ENCODE measurements around the gene CDHR3. TPM values are rescaled to one million over a fixed set of nuclear protein-coding genes. Genes with fewer than 3 reads are reported as not detected.

CDHR3 gene
- total RNA-seq, 4 donors from 2014 or later = 6.6 to 11.6 (median 8.9) TPM

DNA sequence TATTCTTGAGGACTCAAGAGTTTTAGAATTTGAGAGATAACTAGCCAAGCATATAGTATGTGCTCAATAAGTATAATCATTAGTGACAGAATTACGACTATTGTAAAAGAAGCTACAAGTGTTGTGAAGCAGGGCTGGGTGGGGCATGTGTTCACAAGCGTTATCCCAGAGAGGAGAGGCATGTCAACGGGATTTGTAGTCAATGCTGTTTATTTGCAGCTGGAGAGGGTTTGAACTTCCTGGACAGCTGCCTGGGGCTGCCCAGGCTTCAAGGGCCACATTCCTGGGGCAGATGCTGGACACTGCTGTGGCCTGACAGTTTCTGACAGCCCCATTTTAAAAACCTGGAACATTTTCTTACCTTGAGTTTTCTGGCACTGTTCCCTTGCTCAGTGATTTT is 36.9 kb upstream of the CDHR3 start:
- ATAC-seq (ENCODE audit: low FRiP score) = no peak
- DNase-seq (ENCODE audit: low spot score) = no peak

DNA sequence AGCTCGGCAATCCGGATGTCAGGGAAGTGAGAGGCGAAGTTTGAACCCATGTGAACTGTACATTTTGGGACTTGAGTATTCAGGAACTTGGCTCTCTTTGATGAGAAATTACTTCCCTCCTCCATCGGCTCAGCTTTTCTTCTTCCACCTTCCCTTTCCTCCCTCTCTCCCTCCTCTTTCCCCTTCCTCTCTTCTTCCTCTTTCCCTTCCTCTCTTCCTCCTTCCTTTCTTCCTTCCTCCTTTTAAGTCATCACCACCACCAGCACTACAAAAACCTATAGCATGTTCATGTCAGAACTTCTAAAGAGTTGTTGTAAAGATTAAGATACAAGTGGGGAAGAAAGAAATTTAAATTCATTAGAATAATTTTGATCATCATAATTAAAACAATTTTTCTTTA is 31.9 kb upstream of the CDHR3 start:
- TF ChIP-seq, protein P1, sequence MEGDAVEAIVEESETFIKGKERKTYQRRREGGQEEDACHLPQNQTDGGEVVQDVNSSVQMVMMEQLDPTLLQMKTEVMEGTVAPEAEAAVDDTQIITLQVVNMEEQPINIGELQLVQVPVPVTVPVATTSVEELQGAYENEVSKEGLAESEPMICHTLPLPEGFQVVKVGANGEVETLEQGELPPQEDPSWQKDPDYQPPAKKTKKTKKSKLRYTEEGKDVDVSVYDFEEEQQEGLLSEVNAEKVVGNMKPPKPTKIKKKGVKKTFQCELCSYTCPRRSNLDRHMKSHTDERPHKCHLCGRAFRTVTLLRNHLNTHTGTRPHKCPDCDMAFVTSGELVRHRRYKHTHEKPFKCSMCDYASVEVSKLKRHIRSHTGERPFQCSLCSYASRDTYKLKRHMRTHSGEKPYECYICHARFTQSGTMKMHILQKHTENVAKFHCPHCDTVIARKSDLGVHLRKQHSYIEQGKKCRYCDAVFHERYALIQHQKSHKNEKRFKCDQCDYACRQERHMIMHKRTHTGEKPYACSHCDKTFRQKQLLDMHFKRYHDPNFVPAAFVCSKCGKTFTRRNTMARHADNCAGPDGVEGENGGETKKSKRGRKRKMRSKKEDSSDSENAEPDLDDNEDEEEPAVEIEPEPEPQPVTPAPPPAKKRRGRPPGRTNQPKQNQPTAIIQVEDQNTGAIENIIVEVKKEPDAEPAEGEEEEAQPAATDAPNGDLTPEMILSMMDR (IDR thresholded peaks at IDR 0.05) = no peak
- DNase-seq (ENCODE audit: low spot score) = no peak
- ATAC-seq (ENCODE audit: low FRiP score) = no peak

More for the DNA sequence above, 36.9 kb upstream of the CDHR3 start:
- TF ChIP-seq, protein P1 (IDR thresholded peaks at IDR 0.05) = no peak

DNA sequence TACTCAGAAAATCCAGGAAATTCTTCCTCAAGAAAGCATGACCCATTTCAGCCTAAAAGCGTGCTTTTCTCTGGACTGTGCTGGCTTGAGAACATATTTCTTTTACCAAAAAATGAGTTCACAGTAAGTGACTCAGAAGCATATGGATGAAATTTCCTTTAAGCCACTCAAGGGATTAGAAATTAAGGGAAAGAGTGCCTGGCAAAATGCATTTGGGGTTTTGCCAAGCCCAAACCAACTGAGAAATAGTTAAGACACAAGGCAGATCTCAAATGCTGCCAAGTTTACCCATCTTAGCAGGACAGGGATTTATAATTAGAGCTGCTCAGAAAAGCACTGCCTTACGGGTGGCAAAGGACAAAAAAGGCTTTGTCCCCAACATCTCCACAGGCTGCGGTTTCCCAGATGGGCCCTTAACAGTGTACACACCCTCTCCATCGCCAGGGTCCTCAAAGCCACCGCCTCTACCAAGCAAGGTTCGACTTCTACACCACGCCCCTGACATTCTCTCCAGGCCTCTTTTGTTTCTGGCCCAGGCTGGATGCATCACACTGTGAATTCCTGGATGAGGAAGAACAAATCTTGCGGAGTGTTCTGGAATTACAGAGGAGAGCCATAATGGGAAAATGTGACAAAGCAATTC is 30.1 kb upstream of the CDHR3 start:
- DNase-seq (ENCODE audit: low spot score) = no peak
- ATAC-seq (ENCODE audit: low FRiP score) = no peak
- TF ChIP-seq, protein P1 (IDR thresholded peaks at IDR 0.05) = no peak

DNA sequence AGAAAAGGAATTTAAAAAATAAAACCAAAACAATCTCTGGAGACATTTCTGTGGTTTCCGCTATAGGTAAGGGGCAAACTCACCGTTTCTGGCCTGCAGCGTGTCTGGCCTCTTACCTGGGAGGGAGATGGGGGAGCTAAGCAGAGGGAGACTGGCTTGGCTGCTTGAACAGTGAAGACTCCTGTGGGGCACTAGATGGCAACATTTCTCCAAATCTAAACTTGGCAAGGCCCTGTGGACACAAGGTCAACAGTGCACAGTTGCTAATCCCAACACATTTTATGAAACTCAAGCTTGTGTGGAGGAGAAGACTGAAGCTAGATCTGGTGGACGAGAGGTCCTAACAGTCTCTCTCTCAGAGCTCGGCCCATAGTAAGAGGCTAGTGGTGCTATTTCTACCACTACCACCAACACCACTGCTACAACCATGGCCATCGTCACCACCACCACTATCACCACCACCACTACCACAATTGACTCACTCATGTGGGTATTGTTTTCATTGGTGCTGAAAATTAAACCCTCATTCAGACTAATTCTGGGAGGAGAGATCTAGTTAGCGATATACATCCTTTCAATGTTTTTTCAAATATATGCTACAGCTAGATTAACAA is 28.4 kb upstream of the CDHR3 start:
- TF ChIP-seq, protein P1 (IDR thresholded peaks at IDR 0.05) = no peak
- no peak for DNase-seq (ENCODE audit: low spot score)
- peak; percentile 81 for ATAC-seq (ENCODE audit: low FRiP score)

DNA sequence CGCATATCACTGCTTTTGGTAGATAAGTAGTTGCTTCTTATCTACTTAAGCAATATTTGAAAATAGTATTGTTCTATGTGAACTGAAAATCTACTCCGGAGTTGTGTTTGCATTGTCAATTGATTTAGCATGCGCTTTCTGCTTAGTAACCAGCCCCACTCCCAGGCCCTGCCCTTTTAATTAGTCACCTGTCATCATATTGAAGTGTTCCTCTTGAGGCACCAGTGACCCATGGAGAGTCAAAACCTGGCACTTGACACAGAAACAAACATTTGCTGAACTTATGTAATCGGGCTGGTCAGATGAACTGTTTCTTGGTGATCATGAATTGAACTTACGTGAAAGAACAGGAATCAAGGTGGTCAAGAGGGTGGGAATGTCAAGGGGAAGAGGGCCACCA is 27.8 kb upstream of the CDHR3 start:
- no peak for ATAC-seq (ENCODE audit: low FRiP score)
- no peak for DNase-seq (ENCODE audit: low spot score)
- TF ChIP-seq, protein P1 (IDR thresholded peaks at IDR 0.05) = no peak

DNA sequence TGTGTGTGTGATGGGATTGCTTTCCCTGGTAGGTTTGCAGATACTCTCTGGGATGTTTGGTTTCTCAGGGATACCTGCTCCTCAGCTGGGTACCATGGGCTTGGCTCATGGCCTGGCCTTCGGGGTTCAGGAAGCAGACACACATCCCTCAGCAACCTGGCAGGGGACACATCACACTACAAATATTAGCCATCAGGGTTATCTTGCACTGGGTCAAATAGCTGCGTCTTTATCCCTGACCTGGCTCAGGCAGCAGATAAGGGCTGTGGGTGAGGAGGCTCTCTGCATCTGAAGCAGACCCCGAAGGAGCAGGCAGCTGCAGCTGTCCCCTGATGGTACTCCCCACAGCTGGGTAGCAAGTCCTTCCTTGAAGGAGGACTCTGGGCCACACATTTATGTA is 25.7 kb upstream of the CDHR3 start:
- TF ChIP-seq, protein P1 (IDR thresholded peaks at IDR 0.05) = no peak
- DNase-seq (ENCODE audit: low spot score) (no peak), ATAC-seq (ENCODE audit: low FRiP score) (no peak)

DNA sequence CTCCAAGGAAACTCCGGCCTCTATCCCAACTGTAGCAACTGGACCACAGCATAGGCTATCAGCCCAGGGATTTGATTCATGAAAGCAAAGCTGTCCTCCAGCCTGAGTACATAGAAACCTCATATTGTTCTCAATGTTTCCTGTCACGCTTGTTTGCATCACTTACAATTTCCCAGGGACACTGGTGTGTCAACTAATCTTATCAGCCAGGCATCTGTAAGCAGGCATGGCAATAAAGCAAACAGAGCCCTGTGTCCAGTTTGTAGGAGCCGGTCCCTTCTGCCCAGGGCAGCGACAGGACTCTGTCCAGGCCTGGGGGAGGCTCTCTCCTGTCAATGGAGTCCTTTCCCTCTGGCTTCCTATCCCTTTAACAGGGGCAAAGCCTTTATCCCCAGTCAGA is 23.0 kb upstream of the CDHR3 start:
- ATAC-seq (ENCODE audit: low FRiP score) (no peak), DNase-seq (ENCODE audit: low spot score) (no peak)
- TF ChIP-seq, protein P1 (IDR thresholded peaks at IDR 0.05) = no peak
